ENCODE measurements around the gene VAT1L.

Gene VAT1L

GRCh38 chr16:77789085-77790008 is 983 bp downstream of the VAT1L start:
- DNase-seq (ENCODE audit: insufficient read length, low spot score) (no peak), FAIRE-seq (no peak)
- TF ChIP-seq TAF1 (IDR thresholded peaks at IDR 0.05; ENCODE audit: low read depth, low read length) (no peak), PAX5 (IDR thresholded peaks at IDR 0.05; ENCODE audit: insufficient read depth, low read length, severe bottlenecking) (no peak), POLR2AphosphoS5 (IDR thresholded peaks at IDR 0.05; ENCODE audit: low read depth, low read length) (no peak), POU2F2 (IDR thresholded peaks at IDR 0.05; ENCODE audit: low read depth, low read length) (no peak)

DNA sequence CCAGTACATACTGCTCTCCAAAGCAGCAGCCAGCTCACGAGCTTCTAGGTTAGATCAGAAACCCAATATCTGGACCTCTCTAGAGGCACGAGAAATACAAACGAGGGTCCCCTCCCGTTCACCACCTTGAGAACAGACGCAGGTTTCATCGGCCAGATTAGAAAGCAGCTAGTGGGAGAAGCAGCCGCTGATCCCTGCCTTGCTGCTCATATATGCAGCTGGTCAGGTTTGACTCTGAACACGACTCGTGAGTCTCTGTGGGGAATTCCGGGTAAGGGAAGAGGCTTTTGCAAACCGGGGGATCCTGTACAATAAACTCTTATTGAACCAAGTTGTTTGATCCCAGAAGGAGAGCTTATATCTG is 1.6 kb downstream of the VAT1L start:
- FAIRE-seq (no peak), DNase-seq (ENCODE audit: insufficient read length, low spot score) (no peak)
- TF ChIP-seq SPI1 (IDR thresholded peaks at IDR 0.05; ENCODE audit: low read depth, low read length) (no peak), POLR2A (IDR thresholded peaks at IDR 0.05; ENCODE audit: low read depth, low read length) (no peak)

GRCh38 chr16:77790912-77791311 is 2.5 kb downstream of the VAT1L start:
- TF ChIP-seq POU2F2 (IDR thresholded peaks at IDR 0.05; ENCODE audit: low read depth, low read length) (no peak), TAF1 (IDR thresholded peaks at IDR 0.05; ENCODE audit: low read depth, low read length) (no peak), POLR2AphosphoS5 (IDR thresholded peaks at IDR 0.05; ENCODE audit: low read depth, low read length) (no peak), SPI1 (IDR thresholded peaks at IDR 0.05; ENCODE audit: low read depth, low read length) (no peak), PAX5 (IDR thresholded peaks at IDR 0.05; ENCODE audit: insufficient read depth, low read length, severe bottlenecking) (no peak), POLR2A (IDR thresholded peaks at IDR 0.05; ENCODE audit: low read depth, low read length) (no peak)
- DNase-seq (ENCODE audit: insufficient read length, low spot score) (no peak), FAIRE-seq (no peak)

DNA sequence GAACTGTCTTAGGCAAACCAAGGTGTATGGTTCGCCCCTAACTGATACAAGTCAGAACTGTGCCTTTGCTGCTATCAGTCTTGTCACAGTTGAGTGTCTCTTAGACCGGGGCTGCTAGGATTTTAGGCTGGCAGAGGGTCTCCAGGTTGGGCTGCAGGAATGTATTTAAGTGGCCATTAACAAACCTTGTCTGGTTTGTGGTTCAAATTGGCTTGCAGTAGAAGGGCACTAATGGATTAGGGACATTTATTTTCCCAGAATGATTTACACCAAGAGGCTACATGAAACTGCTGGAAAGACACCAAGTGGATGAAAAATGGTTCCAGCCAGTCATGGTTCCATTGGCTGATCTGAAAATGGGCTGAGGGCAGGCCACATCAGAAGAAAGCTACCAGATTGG is 5.1 kb downstream of the VAT1L start:
- FAIRE-seq (no peak), DNase-seq (ENCODE audit: insufficient read length, low spot score) (no peak)
- no peak for TF ChIP-seq SPI1 (IDR thresholded peaks at IDR 0.05; ENCODE audit: low read depth, low read length)
- TF ChIP-seq POU2F2 (IDR thresholded peaks at IDR 0.05; ENCODE audit: low read depth, low read length): no peak
- no peak for TF ChIP-seq POLR2A (IDR thresholded peaks at IDR 0.05; ENCODE audit: low read depth, low read length)
- no peak for TF ChIP-seq PAX5 (IDR thresholded peaks at IDR 0.05; ENCODE audit: insufficient read depth, low read length, severe bottlenecking)
- no peak for TF ChIP-seq POLR2AphosphoS5 (IDR thresholded peaks at IDR 0.05; ENCODE audit: low read depth, low read length)
- TF ChIP-seq TAF1 (IDR thresholded peaks at IDR 0.05; ENCODE audit: low read depth, low read length): no peak

DNA sequence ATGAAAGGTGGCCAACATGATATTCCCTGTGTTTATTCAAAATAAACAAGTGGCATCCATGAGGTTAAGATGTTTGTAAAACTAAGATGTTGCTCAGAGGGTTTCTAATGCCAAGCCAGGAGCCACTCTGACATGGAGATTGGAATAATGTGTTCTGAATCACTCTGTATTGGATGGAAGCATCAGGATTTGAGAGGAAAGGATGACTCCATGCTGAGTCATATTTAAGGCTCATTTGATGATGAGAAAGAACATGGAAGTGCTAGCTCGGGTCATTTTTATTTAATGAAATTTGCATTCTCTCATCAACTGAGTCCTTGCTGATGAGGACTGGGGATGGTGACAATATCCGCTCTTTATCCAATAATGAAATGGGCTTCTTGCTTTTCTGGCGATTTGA is 6.2 kb downstream of the VAT1L start:
- DNase-seq (ENCODE audit: insufficient read length, low spot score): no peak
- FAIRE-seq: no peak
- no peak for TF ChIP-seq TAF1 (IDR thresholded peaks at IDR 0.05; ENCODE audit: low read depth, low read length)
- TF ChIP-seq POLR2A (IDR thresholded peaks at IDR 0.05; ENCODE audit: low read depth, low read length): no peak
- TF ChIP-seq SPI1 (IDR thresholded peaks at IDR 0.05; ENCODE audit: low read depth, low read length): no peak
- TF ChIP-seq PAX5 (IDR thresholded peaks at IDR 0.05; ENCODE audit: insufficient read depth, low read length, severe bottlenecking): no peak
- no peak for TF ChIP-seq POLR2AphosphoS5 (IDR thresholded peaks at IDR 0.05; ENCODE audit: low read depth, low read length)
- TF ChIP-seq POU2F2 (IDR thresholded peaks at IDR 0.05; ENCODE audit: low read depth, low read length): no peak

- TF ChIP-seq TAF1 (IDR thresholded peaks at IDR 0.05; ENCODE audit: low read depth, low read length): no peak
- TF ChIP-seq POU2F2 (IDR thresholded peaks at IDR 0.05; ENCODE audit: low read depth, low read length): no peak
- no peak for TF ChIP-seq POLR2AphosphoS5 (IDR thresholded peaks at IDR 0.05; ENCODE audit: low read depth, low read length)
- DNase-seq (ENCODE audit: insufficient read length, low spot score) (no peak), FAIRE-seq (no peak)
These were observed 13.5 kb downstream of the VAT1L start for GRCh38 chr16:77801817-77802216.

- no peak for DNase-seq (ENCODE audit: insufficient read length, low spot score)
- no peak for FAIRE-seq
- TF ChIP-seq POU2F2 (IDR thresholded peaks at IDR 0.05; ENCODE audit: low read depth, low read length) (no peak), TAF1 (IDR thresholded peaks at IDR 0.05; ENCODE audit: low read depth, low read length) (no peak), POLR2A (IDR thresholded peaks at IDR 0.05; ENCODE audit: low read depth, low read length) (no peak), POLR2AphosphoS5 (IDR thresholded peaks at IDR 0.05; ENCODE audit: low read depth, low read length) (no peak), PAX5 (IDR thresholded peaks at IDR 0.05; ENCODE audit: insufficient read depth, low read length, severe bottlenecking) (no peak), SPI1 (IDR thresholded peaks at IDR 0.05; ENCODE audit: low read depth, low read length) (no peak)
These were observed 17.0 kb downstream of the VAT1L start for GRCh38 chr16:77805398-77805797.

GRCh38 chr16:77807021-77807420 is 18.7 kb downstream of the VAT1L start:
- TF ChIP-seq POU2F2 (IDR thresholded peaks at IDR 0.05; ENCODE audit: low read depth, low read length) (no peak), POLR2A (IDR thresholded peaks at IDR 0.05; ENCODE audit: low read depth, low read length) (no peak), PAX5 (IDR thresholded peaks at IDR 0.05; ENCODE audit: insufficient read depth, low read length, severe bottlenecking) (no peak), TAF1 (IDR thresholded peaks at IDR 0.05; ENCODE audit: low read depth, low read length) (no peak), POLR2AphosphoS5 (IDR thresholded peaks at IDR 0.05; ENCODE audit: low read depth, low read length) (no peak), SPI1 (IDR thresholded peaks at IDR 0.05; ENCODE audit: low read depth, low read length) (no peak)
- DNase-seq (ENCODE audit: insufficient read length, low spot score) (no peak), FAIRE-seq (no peak)

- FAIRE-seq (no peak), DNase-seq (ENCODE audit: insufficient read length, low spot score) (no peak)
These were observed 24.6 kb downstream of the VAT1L start for GRCh38 chr16:77812856-77813500.

DNA sequence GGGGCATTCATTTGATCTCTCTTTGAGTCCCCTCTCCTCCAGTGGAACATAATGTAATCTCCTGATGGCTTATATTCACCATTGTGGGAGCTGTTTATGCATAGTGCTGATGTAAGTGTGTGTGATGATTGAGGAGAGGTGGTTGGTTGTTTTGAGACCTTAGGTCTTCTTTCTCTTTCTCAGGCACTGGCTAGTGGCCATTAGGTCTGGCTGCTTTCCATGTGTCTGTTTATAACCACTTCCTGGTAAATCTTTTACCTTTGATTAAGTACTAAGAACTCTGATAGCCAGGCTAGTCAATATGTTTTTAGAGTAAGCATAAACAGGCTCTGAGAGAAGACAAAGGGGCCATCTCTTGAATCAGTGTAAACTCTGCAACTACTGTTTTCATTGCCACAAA is 27.9 kb downstream of the VAT1L start:
- TF ChIP-seq TAF1 (IDR thresholded peaks at IDR 0.05; ENCODE audit: low read depth, low read length): no peak
- no peak for DNase-seq (ENCODE audit: insufficient read length, low spot score)
- no peak for FAIRE-seq

More at GRCh38 chr16:77812856-77813500, 24.6 kb downstream of the VAT1L start:
- no peak for TF ChIP-seq POLR2AphosphoS5 (IDR thresholded peaks at IDR 0.05; ENCODE audit: low read depth, low read length)
- no peak for TF ChIP-seq POU2F2 (IDR thresholded peaks at IDR 0.05; ENCODE audit: low read depth, low read length)
- no peak for TF ChIP-seq POLR2A (IDR thresholded peaks at IDR 0.05; ENCODE audit: low read depth, low read length)
- TF ChIP-seq SPI1 (IDR thresholded peaks at IDR 0.05; ENCODE audit: low read depth, low read length): no peak
- TF ChIP-seq TAF1 (IDR thresholded peaks at IDR 0.05; ENCODE audit: low read depth, low read length): no peak

Data from GM12891 (cell line).